Tibial nerve (tissue), 4 donors: ENCODE results near the gene UBE2N. TPM values are rescaled to one million over a fixed set of nuclear protein-coding genes. Genes with fewer than 3 reads are reported as not detected.
"Not testable (repeated sequence)": the region's sequence is repeated elsewhere in the genome, so short reads cannot be mapped to it uniquely, and the experiment has no call there.

Experiments used
- DNase-seq, 2 donors: peaks; one replicate each; pipeline ENCODE4 v3.0.0-alpha.2; 2019; ENCODE audit warnings: low spot score in 2 of 2
- H3K27ac ChIP-seq, 4 donors: fragments of 200-600 bp; sonication (generic) in 3 of 4; one replicate each; pipeline ENCODE4 v1.5.1; 2017 to 2019; ENCODE audit warnings: mild to moderate bottlenecking in 1 of 4
- H3K27me3 ChIP-seq, 2 donors: fragments of 200-600 bp; sonication (generic) in 1 of 2; one replicate each; pipeline versions ENCODE4 v1.5.1 to v1.6.0; 2017 to 2019
- H3K36me3 ChIP-seq, 3 donors: fragments of 200-600 bp; sonication (generic); one replicate each; pipeline ENCODE4 v1.5.1; 2018 to 2019
- H3K4me1 ChIP-seq, 4 donors: fragments of 200-600 bp; sonication (generic) in 3 of 4; one replicate each; pipeline ENCODE4 v1.5.1; 2017 to 2019
- H3K4me3 ChIP-seq, 4 donors: fragments of 200-600 bp; sonication (generic) in 3 of 4; one replicate each; pipeline ENCODE4 v1.5.1; 2017 to 2019; ENCODE audit warnings: mild to moderate bottlenecking in 1 of 4, moderate library complexity in 1 of 4
- H3K9me3 ChIP-seq, 4 donors: fragments of 200-600 bp; sonication (generic) in 3 of 4; one replicate each; pipeline ENCODE4 v1.5.1; 2017 to 2019
- CTCF ChIP-seq, 5 experiments: fragments of 200-600 bp in 3 of 5; fragments of 450-650 bp in 2 of 5; sonication (generic) in 3 of 5; IDR thresholded peaks; one replicate each; pipeline ENCODE4 v1.5.1; 2016 to 2019; ENCODE audit warnings: antibody characterized with exemption in 5 of 5, mild to moderate bottlenecking in 3 of 5, moderate library complexity in 2 of 5
- EP300 ChIP-seq, 2 donors: sonication (generic); formaldehyde crosslinking; IDR thresholded peaks; one replicate each; pipeline ENCODE4 v1.6.1; 2017; ENCODE audit warnings: antibody characterized with exemption in 2 of 2, mild to moderate bottlenecking in 1 of 2
- POLR2A ChIP-seq, 2 donors: fragments of 450-650 bp; IDR thresholded peaks; one replicate each; pipeline ENCODE4 v1.6.1; 2017; ENCODE audit warnings: antibody characterized with exemption in 2 of 2, mild to moderate bottlenecking in 2 of 2, moderate library complexity in 2 of 2
- WGBS, 2 donors: methylation state at CpG; one replicate each; pipeline ENCODE4 v1.1.5; 2018; 5-methylcytosine and 5-hydroxymethylcytosine counted together
- total RNA-seq, 4 donors: library from RNA; depleted of rRNA; stranded (reverse); fragments of >200 nt; gene quantifications; one replicate each; pipeline ENCODE4 v1.1.0, GENCODE V29; 2016

Gene UBE2N
- total RNA-seq, 4 donors from 2014 or later, result 20.8 to 31.0 (median 29.4) TPM

DNA sequence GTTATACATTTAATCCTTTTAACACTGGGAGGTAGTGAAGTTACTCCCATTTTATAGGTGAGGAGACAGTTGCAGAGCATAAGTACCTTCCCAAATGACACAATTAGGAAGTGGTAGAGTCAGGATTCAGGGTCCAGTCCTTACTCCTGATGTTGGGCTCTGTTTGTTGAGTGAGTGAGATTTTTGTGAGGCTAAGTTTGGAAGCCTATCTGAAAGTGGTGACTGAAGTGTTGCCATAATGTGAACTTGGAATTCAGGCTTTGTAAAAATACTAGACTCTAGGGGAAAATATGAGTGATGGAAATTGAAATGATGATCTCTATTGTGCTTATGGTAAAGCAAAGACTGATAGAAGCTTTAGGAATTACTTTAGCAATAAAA is 61.8 kb downstream of the UBE2N start:
- peaks cover 0 to 67% (median 30%) of the 10 kb centered on the region in 4 donors for H3K4me1 ChIP-seq
- DNase-seq, result no peak
- TF ChIP-seq POLR2A (IDR thresholded peaks at IDR 0.05), result no peak
- no peak for TF ChIP-seq CTCF (IDR thresholded peaks at IDR 0.05)
- TF ChIP-seq EP300 (IDR thresholded peaks at IDR 0.05), result no peak
- no peaks in the 10 kb centered on the region for H3K9me3 ChIP-seq
- H3K4me3 ChIP-seq, result peak overlapping the region; percentile 58 to 91 (median 80)
- H3K27ac ChIP-seq, result peak overlapping the region; percentile 91 to 98 (median 94)
- H3K36me3 ChIP-seq, result no peaks in the 10 kb centered on the region
- no peaks in the 10 kb centered on the region for H3K27me3 ChIP-seq

DNA sequence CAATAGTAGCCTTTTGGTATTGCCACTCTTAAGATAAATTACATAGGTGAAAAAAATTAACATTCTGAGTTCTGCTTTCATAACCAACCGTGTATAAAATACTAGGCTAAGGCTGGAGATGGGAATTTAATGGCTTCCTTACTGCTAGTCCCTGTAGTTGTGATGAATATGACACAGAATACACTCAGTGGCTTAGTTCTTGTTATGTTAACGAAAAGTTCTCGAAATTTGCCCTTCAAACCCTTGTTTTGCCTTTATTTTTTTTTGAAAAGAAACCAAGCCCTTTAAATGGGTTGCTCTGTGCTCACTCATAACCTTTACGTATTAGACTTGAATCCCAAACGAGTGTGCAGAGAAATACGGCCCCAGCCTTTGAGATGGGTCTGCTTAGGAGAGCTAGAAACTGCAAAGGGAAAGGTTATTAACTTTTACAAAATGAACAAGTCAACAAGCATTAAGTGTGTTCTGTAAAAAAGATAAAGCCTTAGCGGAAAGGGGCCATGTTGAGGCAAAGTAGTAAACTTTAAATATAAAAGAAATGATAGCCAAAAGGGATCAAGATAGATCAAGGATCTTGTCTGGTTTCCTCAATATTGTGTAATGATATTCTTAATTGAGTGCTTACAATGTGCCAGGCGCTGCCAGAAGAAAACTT is 62.3 kb downstream of the UBE2N start:
- Histone ChIP-seq H3K9me3 (no peaks in the 10 kb centered on the region), H3K4me1 (peaks cover 0 to 67% (median 27%) of the 10 kb centered on the region in 4 donors), H3K27ac (peak overlapping the region; percentile 91 to 98 (median 94)), H3K36me3 (no peaks in the 10 kb centered on the region), H3K4me3 (peak overlapping the region; percentile 58 to 91 (median 80)), H3K27me3 (no peaks in the 10 kb centered on the region)
- no peak for TF ChIP-seq EP300 (IDR thresholded peaks at IDR 0.05)
- no peak for TF ChIP-seq CTCF (IDR thresholded peaks at IDR 0.05)
- no peak for TF ChIP-seq POLR2A (IDR thresholded peaks at IDR 0.05)
- no peak for DNase-seq
- WGBS, 2 donors, result 7 to 10% methylated on average over 8 of the region's 8 CpGs

DNA sequence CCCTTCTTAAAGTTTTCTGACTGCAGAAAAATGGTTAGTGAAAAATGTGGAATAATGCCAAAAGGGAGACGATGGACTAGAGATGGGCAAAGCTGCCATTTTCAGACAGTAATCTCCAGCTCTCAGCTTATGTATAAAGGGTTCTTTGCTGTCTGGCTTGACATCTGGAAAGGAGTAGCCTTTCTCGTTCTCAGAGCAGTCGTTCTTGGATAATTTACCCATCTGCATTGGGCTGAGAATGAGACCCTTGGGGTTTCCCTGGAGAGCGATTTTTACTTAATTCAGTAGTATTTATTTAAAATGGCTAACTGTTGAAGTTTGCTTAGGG is 62.8 kb downstream of the UBE2N start:
- Histone ChIP-seq H3K27me3 (no peaks in the 10 kb centered on the region), H3K9me3 (no peaks in the 10 kb centered on the region), H3K4me1 (peaks cover 0 to 66% (median 26%) of the 10 kb centered on the region in 4 donors), H3K36me3 (no peaks in the 10 kb centered on the region), H3K27ac (peak overlapping the region; percentile 91 to 98 (median 94)), H3K4me3 (peak overlapping the region; percentile 58 to 91 (median 80))
- WGBS, 2 donors, result 1% methylated on average over 4 of the region's 4 CpGs
- no peak for TF ChIP-seq POLR2A (IDR thresholded peaks at IDR 0.05)
- TF ChIP-seq EP300 (IDR thresholded peaks at IDR 0.05), result no peak
- TF ChIP-seq CTCF (IDR thresholded peaks at IDR 0.05), result no peak
- no peak for DNase-seq

DNA sequence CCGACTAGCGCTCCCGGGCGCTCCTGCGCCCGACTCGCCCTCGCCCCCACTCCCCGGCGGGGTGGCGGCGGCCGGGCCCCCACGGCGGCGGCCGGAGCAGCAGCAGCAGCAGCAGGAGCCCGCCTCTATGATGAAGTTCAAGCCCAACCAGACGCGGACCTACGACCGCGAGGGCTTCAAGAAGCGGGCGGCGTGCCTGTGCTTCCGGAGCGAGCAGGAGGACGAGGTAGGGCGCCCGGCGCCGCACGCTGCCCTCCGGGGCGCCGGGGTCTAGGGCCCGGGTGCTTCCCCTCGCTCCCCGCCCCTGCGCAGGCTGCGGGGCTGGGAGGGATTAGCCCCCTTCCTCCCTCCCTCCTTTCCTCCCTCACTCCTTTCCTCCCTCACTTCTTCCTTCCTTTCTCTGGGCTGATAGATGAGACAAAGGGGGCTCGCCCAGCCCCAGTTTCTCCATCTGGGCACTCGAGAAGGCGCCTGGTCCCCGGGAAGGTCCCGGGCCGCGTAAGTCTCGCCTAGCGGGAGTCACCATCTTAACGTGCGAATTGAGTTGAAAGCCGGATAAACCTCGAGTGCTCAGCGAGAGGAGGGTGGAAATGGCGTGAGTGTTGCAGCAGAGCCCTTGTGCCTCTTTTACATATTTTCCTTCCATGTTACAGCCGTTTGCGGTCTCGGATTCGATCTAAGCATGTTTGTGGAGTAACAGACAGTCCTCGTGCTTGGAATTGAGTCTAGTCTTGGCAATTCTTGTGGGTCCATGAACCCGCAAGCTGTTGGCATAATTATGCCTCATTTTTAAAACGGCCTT is 63.4 kb downstream of the UBE2N start:
- Histone ChIP-seq H3K4me3 (peak overlapping the region; percentile 58 to 91 (median 80)), H3K4me1 (peaks cover 0 to 66% (median 23%) of the 10 kb centered on the region in 4 donors), H3K27ac (peak overlapping the region; percentile 91 to 98 (median 94))
- TF ChIP-seq EP300 (IDR thresholded peaks at IDR 0.05) (peak in 1 of 2 donors; percentile 66), POLR2A (IDR thresholded peaks at IDR 0.05) (peak in 1 of 2 donors; percentile 26)
- peak in 1 of 2 donors; percentile 40 for DNase-seq
- not testable (repeated sequence) for H3K36me3 ChIP-seq, H3K27me3 ChIP-seq, H3K9me3 ChIP-seq
- 0 to 1% methylated on average over 28 to 36 of the region's 64 CpGs for WGBS, 2 donors

GRCh38 chr12:93377252-93378195 is 64.2 kb downstream of the UBE2N start, which contains the start of gene NUDT4:
NUDT4 (plus strand) TSS chr12:93377925; CDS start chr12:93378323, 398 bp downstream.
- DNase-seq, result peak; percentile 98
- Histone ChIP-seq H3K36me3 (no peaks in the 10 kb centered on the region), H3K4me1 (peaks cover 0 to 61% (median 22%) of the 10 kb centered on the region in 4 donors), H3K9me3 (no peaks in the 10 kb centered on the region), H3K27me3 (no peaks in the 10 kb centered on the region), H3K4me3 (peak within 1 kb of the TSS; percentile 58 to 91 (median 80)), H3K27ac (peak within 1 kb of the TSS; percentile 91 to 98 (median 94))
- WGBS, 2 donors, result 5 to 8% methylated on average over 32 to 42 of the region's 79 CpGs
- TF ChIP-seq POLR2A (IDR thresholded peaks at IDR 0.05) (peak; percentile 79 to 95), EP300 (IDR thresholded peaks at IDR 0.05) (peak; percentile 61 to 98), CTCF (IDR thresholded peaks at IDR 0.05) (peak in 2 of 5 experiments; percentile 17 to 46)
